Measurements from ENCODE around the gene PCGF3.
"Not testable (repeated sequence)": the region's sequence is repeated elsewhere in the genome, so short reads cannot be mapped to it uniquely, and the experiment has no call there.

PCGF3 gene

DNA sequence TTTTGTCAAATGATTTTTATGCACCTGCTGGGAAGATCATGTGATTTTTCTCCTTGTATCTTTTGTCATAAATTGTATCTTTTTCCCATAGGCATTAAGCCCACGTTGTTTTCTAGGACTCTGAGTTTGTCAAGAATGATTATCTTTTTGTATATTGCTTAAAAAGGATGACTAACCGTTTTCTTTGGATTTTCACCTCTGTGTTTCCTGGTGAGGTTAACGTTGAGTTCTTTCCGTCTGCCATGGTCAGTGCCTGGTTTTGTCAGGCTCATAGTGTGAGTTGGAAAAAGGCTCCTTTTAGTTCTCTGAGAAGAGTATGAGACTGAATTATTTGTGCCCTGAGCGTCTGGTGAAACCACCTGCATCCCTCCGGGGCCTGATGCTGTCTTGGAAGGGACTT, 21.9 kb downstream of the PCGF3 start:
- Histone ChIP-seq H3K4me3 (ENCODE audit: low read length) (no peak overlapping the region), H3K9me3 (ENCODE audit: insufficient read depth, low read length) (no peaks in the 10 kb centered on the region), H3K4me1 (ENCODE audit: low read length) (no peaks in the 10 kb centered on the region), H2AFZ (ENCODE audit: low read depth, low read length) (no peak overlapping the region), H3K4me2 (ENCODE audit: low read length) (no peak overlapping the region), H3K9ac (ENCODE audit: low read length) (no peak overlapping the region), H4K20me1 (ENCODE audit: insufficient read depth, low read length) (peaks cover 41% of the 10 kb centered on the region), H3K79me2 (ENCODE audit: low read length) (peaks cover 66% of the 10 kb centered on the region), H3K27ac (ENCODE audit: low read length) (no peak overlapping the region), H3K36me3 (replicated peaks; ENCODE audit: low read depth, low read length) (peaks cover 23% of the 10 kb centered on the region), H3K27me3 (ENCODE audit: low read depth, low read length) (no peaks in the 10 kb centered on the region)
- TF ChIP-seq CTCF (IDR thresholded peaks at IDR 0.05; ENCODE audit: low read depth, low read length): no peak
- TF ChIP-seq EZH2phosphoT487 (IDR thresholded peaks at IDR 0.05; ENCODE audit: low read depth): no peak

- Histone ChIP-seq H3K27me3 (ENCODE audit: low read depth, low read length) (no peaks in the 10 kb centered on the region), H2AFZ (ENCODE audit: low read depth, low read length) (no peak overlapping the region), H3K27ac (ENCODE audit: low read length) (no peak overlapping the region), H3K4me1 (ENCODE audit: low read length) (no peaks in the 10 kb centered on the region), H3K79me2 (ENCODE audit: low read length) (peaks cover 48% of the 10 kb centered on the region), H3K4me3 (ENCODE audit: low read length) (no peak overlapping the region), H3K9ac (ENCODE audit: low read length) (no peak overlapping the region), H4K20me1 (ENCODE audit: insufficient read depth, low read length) (peaks cover 34% of the 10 kb centered on the region), H3K36me3 (replicated peaks; ENCODE audit: low read depth, low read length) (peaks cover 31% of the 10 kb centered on the region), H3K9me3 (ENCODE audit: insufficient read depth, low read length) (no peaks in the 10 kb centered on the region), H3K4me2 (ENCODE audit: low read length) (no peak overlapping the region)
- TF ChIP-seq CTCF (IDR thresholded peaks at IDR 0.05; ENCODE audit: low read depth, low read length) (no peak), EZH2phosphoT487 (IDR thresholded peaks at IDR 0.05; ENCODE audit: low read depth) (no peak)
These were observed 24.0 kb downstream of the PCGF3 start for GRCh38 chr4:729336-730315.

- no peak overlapping the region for H3K9ac ChIP-seq (ENCODE audit: low read length)
- no peak overlapping the region for H2AFZ ChIP-seq (ENCODE audit: low read depth, low read length)
- no peaks in the 10 kb centered on the region for H3K27me3 ChIP-seq (ENCODE audit: low read depth, low read length)
- no peak overlapping the region for H3K4me2 ChIP-seq (ENCODE audit: low read length)
- H3K4me3 ChIP-seq (ENCODE audit: low read length): no peak overlapping the region
- no peak overlapping the region for H3K27ac ChIP-seq (ENCODE audit: low read length)
- TF ChIP-seq CTCF (IDR thresholded peaks at IDR 0.05; ENCODE audit: low read depth, low read length) (no peak), EZH2phosphoT487 (IDR thresholded peaks at IDR 0.05; ENCODE audit: low read depth) (no peak)
- peaks cover 38% of the 10 kb centered on the region for H3K36me3 ChIP-seq (replicated peaks; ENCODE audit: low read depth, low read length)
- peaks cover 29% of the 10 kb centered on the region for H4K20me1 ChIP-seq (ENCODE audit: insufficient read depth, low read length)
- H3K79me2 ChIP-seq (ENCODE audit: low read length): peaks cover 39% of the 10 kb centered on the region
- no peaks in the 10 kb centered on the region for H3K4me1 ChIP-seq (ENCODE audit: low read length)
- no peaks in the 10 kb centered on the region for H3K9me3 ChIP-seq (ENCODE audit: insufficient read depth, low read length)
These were observed 24.9 kb downstream of the PCGF3 start for GRCh38 chr4:730511-730910.

DNA sequence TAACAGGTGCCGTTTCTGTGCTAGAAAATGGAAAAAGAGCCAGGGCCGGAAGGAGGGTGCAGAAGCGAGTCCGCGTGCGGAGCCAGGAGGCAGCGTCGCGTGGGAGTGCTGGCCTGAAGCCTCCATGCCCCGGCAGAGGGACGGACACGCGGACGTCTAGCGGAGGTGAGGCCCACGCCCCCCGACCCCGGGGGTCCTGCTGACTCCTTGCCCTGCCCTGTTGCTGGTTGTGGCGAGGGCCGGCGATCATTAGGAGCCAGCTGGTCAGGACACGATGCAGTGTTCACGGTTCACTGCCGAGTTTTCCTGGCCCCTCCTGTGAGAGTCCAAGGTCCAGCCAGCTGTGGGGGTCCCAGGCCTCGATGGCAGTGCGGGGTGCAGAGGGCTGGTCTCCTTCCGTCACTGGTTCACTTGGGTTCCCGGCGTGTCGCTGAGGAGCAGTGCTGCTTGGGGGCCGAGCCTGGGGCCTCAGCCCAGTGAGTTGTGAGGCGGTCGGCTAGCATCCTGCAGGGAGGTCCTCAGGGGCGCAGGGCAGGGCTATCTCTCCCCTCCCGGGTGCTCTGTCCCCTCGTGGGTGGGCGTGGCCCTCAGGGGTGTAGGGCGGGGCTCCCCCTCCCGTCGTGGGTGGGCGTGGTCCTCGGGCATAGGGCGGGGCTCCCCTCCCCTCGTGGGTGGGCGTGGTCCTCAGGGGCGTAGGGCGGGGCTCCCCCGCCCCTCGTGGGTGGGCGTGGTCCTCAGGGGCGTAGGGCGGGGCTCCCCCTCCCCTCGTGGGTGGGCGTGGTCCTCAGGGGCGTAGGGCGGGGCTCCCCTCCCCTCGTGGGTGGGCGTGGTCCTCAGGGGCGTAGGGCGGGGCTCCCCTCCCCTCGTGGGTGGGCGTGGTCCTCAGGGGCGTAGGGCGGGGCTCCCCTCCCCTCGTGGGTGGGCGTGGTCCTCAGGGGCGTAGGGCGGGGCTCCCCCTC, 25.6 kb downstream of the PCGF3 start:
- not testable (repeated sequence) for H3K9me3 ChIP-seq (ENCODE audit: insufficient read depth, low read length); H3K27me3 ChIP-seq (ENCODE audit: low read depth, low read length); H3K27ac ChIP-seq (ENCODE audit: low read length); H2AFZ ChIP-seq (ENCODE audit: low read depth, low read length); H3K4me3 ChIP-seq (ENCODE audit: low read length); H3K4me2 ChIP-seq (ENCODE audit: low read length); H3K9ac ChIP-seq (ENCODE audit: low read length); H3K4me1 ChIP-seq (ENCODE audit: low read length)
- H4K20me1 ChIP-seq (ENCODE audit: insufficient read depth, low read length): peaks cover 22% of the 10 kb centered on the region
- peaks cover 40% of the 10 kb centered on the region for H3K36me3 ChIP-seq (replicated peaks; ENCODE audit: low read depth, low read length)
- H3K79me2 ChIP-seq (ENCODE audit: low read length): peaks cover 32% of the 10 kb centered on the region

GRCh38 chr4:731954-732353, 26.3 kb downstream of the PCGF3 start:
- not testable (repeated sequence) for H3K4me3 ChIP-seq (ENCODE audit: low read length); H3K9me3 ChIP-seq (ENCODE audit: insufficient read depth, low read length); H3K4me2 ChIP-seq (ENCODE audit: low read length); H3K27ac ChIP-seq (ENCODE audit: low read length); H3K27me3 ChIP-seq (ENCODE audit: low read depth, low read length); H3K9ac ChIP-seq (ENCODE audit: low read length); H2AFZ ChIP-seq (ENCODE audit: low read depth, low read length); H3K4me1 ChIP-seq (ENCODE audit: low read length)
- peaks cover 14% of the 10 kb centered on the region for H4K20me1 ChIP-seq (ENCODE audit: insufficient read depth, low read length)
- H3K79me2 ChIP-seq (ENCODE audit: low read length): peaks cover 25% of the 10 kb centered on the region
- peaks cover 40% of the 10 kb centered on the region for H3K36me3 ChIP-seq (replicated peaks; ENCODE audit: low read depth, low read length)

Measured in OCI-LY3 (cell line).